PFSK-1 (cell line): Measurements from ENCODE around the gene KCNJ16.

Experiments used
- FOXP2 ChIP-seq: optimal IDR thresholded peaks from 2 replicates; pipeline ENCODE3; 2011; ENCODE audit warnings: borderline replicate concordance, control low read depth, inconsistent platforms; ENCODE audit not compliant: insufficient read depth; ENCODE audit errors: extremely low read length, extremely low read depth
- POLR2AphosphoS5 ChIP-seq: IDR thresholded peaks from 2 replicates; pipeline ENCODE4 v1.6.1; 2012; ENCODE audit warnings: low read depth, mild to moderate bottlenecking, control low read depth, low read length, moderate library complexity
- SIN3A ChIP-seq: IDR thresholded peaks from 2 replicates; pipeline ENCODE4 v1.6.1; 2012; ENCODE audit warnings: mild to moderate bottlenecking, low read length, moderate library complexity, borderline replicate concordance; ENCODE audit not compliant: insufficient read depth
- TAF1 ChIP-seq: IDR thresholded peaks from 2 replicates; pipeline ENCODE4 v1.6.1; 2012; ENCODE audit warnings: low read length, control low read depth, borderline replicate concordance; ENCODE audit not compliant: insufficient read depth
- TF ChIP-seq, protein P1 (sequence below), 2 experiments: IDR thresholded peaks; 2 replicates each; pipeline versions ENCODE4 v1.6.1 to v1.8.0; 2011 to 2012; ENCODE audit warnings: low read depth in 2 of 2, low read length in 2 of 2, control low read depth in 1 of 2, inconsistent platforms in 1 of 2, mild to moderate bottlenecking in 1 of 2, moderate library complexity in 1 of 2; ENCODE audit not compliant: insufficient read depth in 1 of 2

KCNJ16 gene

DNA sequence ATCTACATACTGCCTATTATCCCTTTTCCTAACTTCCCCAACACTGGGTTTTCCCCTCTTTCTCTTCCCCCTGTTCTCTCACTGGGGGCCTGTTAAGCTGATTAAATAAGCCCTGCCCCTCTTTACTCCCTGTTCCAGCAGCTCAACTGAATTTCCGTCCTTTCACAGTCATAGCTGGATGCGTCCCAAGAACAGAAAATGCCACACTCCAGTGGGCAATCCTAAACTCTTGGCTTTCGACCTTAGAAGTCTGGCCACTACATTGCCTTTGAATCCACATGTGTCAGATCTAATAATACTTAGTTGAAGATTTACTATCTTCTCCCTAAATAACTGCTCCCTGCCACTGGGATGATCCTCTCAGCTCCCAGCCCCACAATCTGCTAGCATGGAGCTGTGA, 34.5 kb downstream of the KCNJ16 start:
- TF ChIP-seq SIN3A (no peak; the same call in 1 of the 2 replicates), FOXP2 (no peak), TAF1 (no peak), POLR2AphosphoS5 (no peak)
- TF ChIP-seq, protein P1, sequence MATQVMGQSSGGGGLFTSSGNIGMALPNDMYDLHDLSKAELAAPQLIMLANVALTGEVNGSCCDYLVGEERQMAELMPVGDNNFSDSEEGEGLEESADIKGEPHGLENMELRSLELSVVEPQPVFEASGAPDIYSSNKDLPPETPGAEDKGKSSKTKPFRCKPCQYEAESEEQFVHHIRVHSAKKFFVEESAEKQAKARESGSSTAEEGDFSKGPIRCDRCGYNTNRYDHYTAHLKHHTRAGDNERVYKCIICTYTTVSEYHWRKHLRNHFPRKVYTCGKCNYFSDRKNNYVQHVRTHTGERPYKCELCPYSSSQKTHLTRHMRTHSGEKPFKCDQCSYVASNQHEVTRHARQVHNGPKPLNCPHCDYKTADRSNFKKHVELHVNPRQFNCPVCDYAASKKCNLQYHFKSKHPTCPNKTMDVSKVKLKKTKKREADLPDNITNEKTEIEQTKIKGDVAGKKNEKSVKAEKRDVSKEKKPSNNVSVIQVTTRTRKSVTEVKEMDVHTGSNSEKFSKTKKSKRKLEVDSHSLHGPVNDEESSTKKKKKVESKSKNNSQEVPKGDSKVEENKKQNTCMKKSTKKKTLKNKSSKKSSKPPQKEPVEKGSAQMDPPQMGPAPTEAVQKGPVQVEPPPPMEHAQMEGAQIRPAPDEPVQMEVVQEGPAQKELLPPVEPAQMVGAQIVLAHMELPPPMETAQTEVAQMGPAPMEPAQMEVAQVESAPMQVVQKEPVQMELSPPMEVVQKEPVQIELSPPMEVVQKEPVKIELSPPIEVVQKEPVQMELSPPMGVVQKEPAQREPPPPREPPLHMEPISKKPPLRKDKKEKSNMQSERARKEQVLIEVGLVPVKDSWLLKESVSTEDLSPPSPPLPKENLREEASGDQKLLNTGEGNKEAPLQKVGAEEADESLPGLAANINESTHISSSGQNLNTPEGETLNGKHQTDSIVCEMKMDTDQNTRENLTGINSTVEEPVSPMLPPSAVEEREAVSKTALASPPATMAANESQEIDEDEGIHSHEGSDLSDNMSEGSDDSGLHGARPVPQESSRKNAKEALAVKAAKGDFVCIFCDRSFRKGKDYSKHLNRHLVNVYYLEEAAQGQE (IDR thresholded peaks at IDR 0.05; ENCODE audit: insufficient read depth in 1 of 2, low read depth in 2 of 2, low read length in 2 of 2), result no peak

DNA sequence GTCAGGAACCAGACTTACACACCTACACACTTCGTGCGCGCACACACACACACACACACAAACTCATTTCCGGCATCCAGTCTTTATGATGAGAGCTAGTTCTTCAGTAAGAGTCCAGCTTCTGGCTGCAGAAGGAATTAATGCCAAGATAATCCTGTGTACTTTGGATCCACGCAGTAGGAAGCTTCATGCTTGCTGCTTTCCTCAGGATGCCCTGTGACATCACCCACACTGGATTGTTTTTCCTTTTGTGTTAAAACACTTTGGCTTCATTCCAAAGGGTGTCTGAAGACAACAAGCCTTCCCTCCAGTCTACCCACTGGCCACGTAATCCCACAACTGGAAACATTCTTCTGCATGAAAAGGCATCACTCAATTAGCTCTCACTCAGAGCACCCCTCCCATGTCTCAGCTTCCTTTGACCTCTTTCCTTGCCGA, 35.4 kb downstream of the KCNJ16 start:
- TF ChIP-seq FOXP2 (peak; percentile 68), TAF1 (no peak), POLR2AphosphoS5 (no peak), SIN3A (no peak)
- TF ChIP-seq, protein P1 (IDR thresholded peaks at IDR 0.05; ENCODE audit: insufficient read depth in 1 of 2, low read depth in 2 of 2, low read length in 2 of 2), result peak in 1 of 2 experiments; percentile 60; a peak in 1 of 4 replicates

DNA sequence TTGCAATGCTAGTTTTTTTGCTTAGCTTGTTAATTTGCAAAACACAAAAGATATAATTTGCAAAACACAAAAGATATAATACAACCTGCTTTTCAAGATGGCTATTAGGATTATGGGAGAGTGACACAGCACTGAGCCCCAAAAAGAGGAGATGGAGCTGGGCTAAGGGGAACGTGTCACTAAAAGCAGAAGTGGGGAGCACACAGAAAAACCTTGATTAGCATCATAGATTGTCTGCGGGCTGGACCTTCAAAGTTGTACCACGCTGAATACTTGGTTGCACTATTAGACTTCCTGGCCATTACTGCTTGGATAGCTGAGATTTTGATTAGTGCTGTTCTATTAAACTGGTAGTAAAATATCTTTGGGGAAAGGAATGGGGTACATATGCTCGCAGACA, 36.2 kb downstream of the KCNJ16 start:
- TF ChIP-seq FOXP2, result no peak
- no peak for TF ChIP-seq POLR2AphosphoS5
- no peak for TF ChIP-seq SIN3A
- no peak for TF ChIP-seq TAF1
- TF ChIP-seq, protein P1 (IDR thresholded peaks at IDR 0.05; ENCODE audit: insufficient read depth in 1 of 2, low read depth in 2 of 2, low read length in 2 of 2), result no peak

DNA sequence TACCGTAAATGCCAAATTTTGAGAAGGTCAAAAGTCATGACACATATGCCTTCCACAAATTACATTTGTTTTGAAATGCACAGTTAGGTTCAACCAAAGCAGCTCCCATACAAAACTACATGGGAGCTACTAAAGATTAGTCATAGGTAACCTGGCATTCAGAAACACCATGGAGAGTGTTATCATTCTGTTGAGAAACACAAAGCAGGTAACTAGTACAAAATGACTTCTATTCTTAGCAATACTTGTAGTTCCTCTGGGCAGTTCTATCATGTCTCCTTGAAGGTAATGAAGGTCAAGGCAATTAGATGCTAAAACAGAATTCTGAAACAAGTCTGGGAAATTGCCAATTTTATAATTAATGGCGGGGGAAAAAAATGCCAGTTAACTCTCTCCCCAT, 39.4 kb downstream of the KCNJ16 start:
- TF ChIP-seq, protein P1 (IDR thresholded peaks at IDR 0.05; ENCODE audit: insufficient read depth in 1 of 2, low read depth in 2 of 2, low read length in 2 of 2), result no peak
- TF ChIP-seq TAF1 (no peak), FOXP2 (no peak), POLR2AphosphoS5 (no peak), SIN3A (no peak)

DNA sequence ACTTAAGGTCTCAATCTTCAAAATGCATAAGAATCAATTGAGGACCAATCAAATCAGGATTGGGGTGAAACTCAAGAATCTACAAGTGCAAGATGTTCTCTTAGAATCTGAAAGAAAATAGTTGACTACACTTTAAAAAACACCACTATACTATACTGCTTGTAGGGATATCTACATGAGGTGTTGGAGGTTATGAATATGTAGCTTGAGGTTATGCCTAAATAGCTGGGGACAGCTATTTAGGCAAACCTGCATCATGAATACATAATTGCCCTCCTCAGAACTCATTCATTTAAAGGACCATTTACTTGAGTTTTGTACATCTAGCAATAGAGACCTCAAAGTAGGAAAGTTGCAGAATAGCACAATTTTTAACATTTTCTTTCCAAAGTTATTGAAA, 40.1 kb downstream of the KCNJ16 start:
- TF ChIP-seq FOXP2 (no peak), TAF1 (no peak), POLR2AphosphoS5 (no peak), SIN3A (no peak)
- TF ChIP-seq, protein P1 (IDR thresholded peaks at IDR 0.05; ENCODE audit: insufficient read depth in 1 of 2, low read depth in 2 of 2, low read length in 2 of 2), result no peak
